ENCODE data around the gene SPATA6. TPM values are rescaled to one million over a fixed set of nuclear protein-coding genes. Genes with fewer than 3 reads are reported as not detected.

The SPATA6 gene
- total and polyA plus RNA-seq, 2 donors (not counting 3 experiments of a cell fraction or from before 2014, with no cell fraction given): 0.79 to 4.9 TPM

DNA sequence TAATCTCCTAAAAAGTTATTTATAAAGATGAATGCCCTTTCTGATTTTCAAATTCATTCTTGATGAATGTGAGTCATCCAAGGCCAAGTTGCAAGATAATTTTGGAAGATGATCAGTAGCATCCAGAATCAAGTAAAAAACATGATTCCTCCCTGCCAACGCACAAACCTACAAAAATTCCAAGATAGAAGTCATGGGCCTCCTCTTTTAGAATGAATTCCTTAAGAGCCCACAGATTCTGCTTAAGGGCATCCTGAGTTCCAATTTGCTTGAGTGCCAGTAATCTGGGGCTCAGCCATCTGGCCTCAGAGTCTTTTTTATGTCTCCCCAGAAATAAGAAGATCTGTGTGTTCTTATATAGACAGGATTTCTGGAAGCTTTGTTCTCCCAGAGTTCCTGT is 23.2 kb upstream of the SPATA6 start:
- Histone ChIP-seq H3K9me3 (replicated peaks; ENCODE audit: control insufficient read depth, insufficient read depth, low read length) (no peaks in the 10 kb centered on the region), H3K36me3 (ENCODE audit: control insufficient read depth in 2 of 2, extremely low read depth in 1 of 2, insufficient read depth in 2 of 2, low read length in 2 of 2) (no peaks in the 10 kb centered on the region), H3K4me1 (ENCODE audit: control insufficient read depth, extremely low read depth, insufficient read depth, low read length) (peaks cover 7% of the 10 kb centered on the region), H3K27me3 (ENCODE audit: control insufficient read depth in 2 of 2, insufficient read depth in 2 of 2, low read length in 2 of 2) (no peaks in the 10 kb centered on the region), H3K79me2 (ENCODE audit: control insufficient read depth, insufficient read depth, low read length) (no peaks in the 10 kb centered on the region), H3K4me2 (ENCODE audit: insufficient read depth, low read length) (no peak overlapping the region), H3K27ac (ENCODE audit: insufficient read depth, low read depth, low read length) (no peak overlapping the region), H3K9me1 (replicated peaks; ENCODE audit: control insufficient read depth, extremely low read depth, insufficient read depth, low read length) (no peaks in the 10 kb centered on the region), H2AFZ (ENCODE audit: low read depth, low read length) (no peak overlapping the region), H3K4me3 (replicated peaks in 1 of 3; ENCODE audit: insufficient read depth in 1 of 3, low read depth in 1 of 3, low read length in 3 of 3) (no peak overlapping the region), H4K20me1 (replicated peaks; ENCODE audit: control insufficient read depth, extremely low read depth, insufficient read depth, low read length) (no peaks in the 10 kb centered on the region), H3K9ac (replicated peaks; ENCODE audit: extremely low read depth, insufficient read depth, low read length) (no peak overlapping the region)
- POLR2A ChIA-PET: no interaction called here
- TF ChIP-seq, protein P1, sequence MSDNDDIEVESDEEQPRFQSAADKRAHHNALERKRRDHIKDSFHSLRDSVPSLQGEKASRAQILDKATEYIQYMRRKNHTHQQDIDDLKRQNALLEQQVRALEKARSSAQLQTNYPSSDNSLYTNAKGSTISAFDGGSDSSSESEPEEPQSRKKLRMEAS (IDR thresholded peaks at IDR 0.05; ENCODE audit: insufficient read depth, insufficient read length): no peak
- TF ChIP-seq, protein P2, sequence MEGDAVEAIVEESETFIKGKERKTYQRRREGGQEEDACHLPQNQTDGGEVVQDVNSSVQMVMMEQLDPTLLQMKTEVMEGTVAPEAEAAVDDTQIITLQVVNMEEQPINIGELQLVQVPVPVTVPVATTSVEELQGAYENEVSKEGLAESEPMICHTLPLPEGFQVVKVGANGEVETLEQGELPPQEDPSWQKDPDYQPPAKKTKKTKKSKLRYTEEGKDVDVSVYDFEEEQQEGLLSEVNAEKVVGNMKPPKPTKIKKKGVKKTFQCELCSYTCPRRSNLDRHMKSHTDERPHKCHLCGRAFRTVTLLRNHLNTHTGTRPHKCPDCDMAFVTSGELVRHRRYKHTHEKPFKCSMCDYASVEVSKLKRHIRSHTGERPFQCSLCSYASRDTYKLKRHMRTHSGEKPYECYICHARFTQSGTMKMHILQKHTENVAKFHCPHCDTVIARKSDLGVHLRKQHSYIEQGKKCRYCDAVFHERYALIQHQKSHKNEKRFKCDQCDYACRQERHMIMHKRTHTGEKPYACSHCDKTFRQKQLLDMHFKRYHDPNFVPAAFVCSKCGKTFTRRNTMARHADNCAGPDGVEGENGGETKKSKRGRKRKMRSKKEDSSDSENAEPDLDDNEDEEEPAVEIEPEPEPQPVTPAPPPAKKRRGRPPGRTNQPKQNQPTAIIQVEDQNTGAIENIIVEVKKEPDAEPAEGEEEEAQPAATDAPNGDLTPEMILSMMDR (IDR thresholded peaks at IDR 0.05; ENCODE audit: extremely low read depth in 1 of 2, insufficient read depth in 1 of 2, low read depth in 1 of 2, low read length in 2 of 2): no peak
- TF ChIP-seq JUN (IDR thresholded peaks at IDR 0.05; ENCODE audit: borderline replicate concordance, insufficient read depth, insufficient read length, low read depth) (no peak), POLR2A (IDR thresholded peaks at IDR 0.05; ENCODE audit: low read depth, low read length) (no peak), MYC (IDR thresholded peaks at IDR 0.05; ENCODE audit: low read depth, low read length) (no peak), POLR2AphosphoS5 (IDR thresholded peaks at IDR 0.05; ENCODE audit: insufficient read depth, low read depth, low read length) (no peak), EZH2 (IDR thresholded peaks at IDR 0.05; ENCODE audit: borderline replicate concordance, low read depth, low read length, severe bottlenecking) (no peak)
- FAIRE-seq (no peak), DNase-seq (ENCODE audit: low read depth, low spot score) (no peak)
- CTCF ChIA-PET: no interaction called here
- dilution Hi-C loops (cut with MboI; ENCODE audit: extremely low pct_ligation_motif_present, low sequenced_read_pairs) (no loop called here), intact Hi-C loops (cut with micrococcal nuclease) (loop anchor here (5.0 kb wide), 1 partner anchor 268 kb away; no protein-coding TSS in a partner anchor)
- BruUV-seq (replicated peaks): no TSS peak
